ENCODE results near the gene TRIM39. TPM values are rescaled to one million over a fixed set of nuclear protein-coding genes. Genes with fewer than 3 reads are reported as not detected.

TRIM39 gene
- total and polyA plus RNA-seq, 2 of the 13 experiments (the other 11 are each of a cell fraction or from before 2014, with no cell fraction given): 7.7 to 14.6 TPM

- no peak overlapping the region for H3K9ac ChIP-seq (ENCODE audit: insufficient read depth, low read depth, low read length)
- no peaks in the 10 kb centered on the region for H3K9me3 ChIP-seq (ENCODE audit: low read length)
- no peaks in the 10 kb centered on the region for H3K79me2 ChIP-seq (ENCODE audit: insufficient read depth, low read length)
- H4K20me1 ChIP-seq (ENCODE audit: insufficient read depth, low read length): no peaks in the 10 kb centered on the region
- H3K27ac ChIP-seq (ENCODE audit: extremely low read length, insufficient read depth, low read length): no peak overlapping the region
- no TSS peak for BruUV-seq (replicated peaks)
- CTCF ChIA-PET (ENCODE audit: low intra/inter-chr PET ratio, low total read pairs): interaction anchor here (1.4 to 2.4 kb wide), 2 partner anchors 39 to 96 kb away, joined by 5 to 29 read pairs; no protein-coding TSS in a partner anchor
- intact Hi-C loops (cut with micrococcal nuclease; ENCODE audit: unreplicated experiment) (loop anchor here (1.0 to 5.0 kb wide), 2 partner anchors 39 to 121 kb away; no protein-coding TSS in a partner anchor), in situ Hi-C loops (cut with HindIII; ENCODE audit: extremely low pct_ligation_motif_present, low pct_unique_long_range_greater_than_20kb) (no loop called here)
- no peaks in the 10 kb centered on the region for H3K36me3 ChIP-seq (replicated peaks in 1 of 2; ENCODE audit: control insufficient read depth in 1 of 2, insufficient read depth in 2 of 2, low read length in 2 of 2)
- POLR2A ChIA-PET: no interaction called here
- H3K4me2 ChIP-seq (ENCODE audit: low read depth, low read length): peak overlapping the region; percentile 65
- FAIRE-seq (peak; percentile 4), ATAC-seq (peak; percentile 84), DNase-seq (ENCODE audit: low spot score) (peak; percentile 60)
- no peaks in the 10 kb centered on the region for H3K4me1 ChIP-seq (ENCODE audit: insufficient read depth, low read length)
- peak overlapping the region in 1 of 3 experiments; percentile 42; a peak in 1 of 6 replicates for H3K4me3 ChIP-seq (replicated peaks in 1 of 3; ENCODE audit: insufficient read depth in 1 of 3, low read depth in 2 of 3, low read length in 3 of 3)
- 38% methylated on average over 40 of the region's 40 CpGs for WGBS (ENCODE audit: low lambda C conversion rate)
- H2AFZ ChIP-seq (ENCODE audit: low read length): no peak overlapping the region
- H3K27me3 ChIP-seq (ENCODE audit: control insufficient read depth in 1 of 2, insufficient read depth in 2 of 2, low read length in 2 of 2): peaks cover 6 to 52% of the 10 kb centered on the region in 2 experiments; a peak in 4 of 5 replicates
- TF ChIP-seq ZNF142 (CRISPR knock-in tag; IDR thresholded peaks at IDR 0.05): no peak
- TF ChIP-seq ZNF589 (CRISPR knock-in tag; conservative IDR thresholded peaks at IDR 0.05): no peak
- TF ChIP-seq MEIS1 (CRISPR knock-in tag; IDR thresholded peaks at IDR 0.05; ENCODE audit: borderline replicate concordance): 0 out of 2 replicates have a peak, but pooled peaks have one; percentile 38
- 0 out of 2 replicates have a peak, but pooled peaks have one; percentile 22 for TF ChIP-seq SP4 (CRISPR knock-in tag; IDR thresholded peaks at IDR 0.05)
- 0 out of 2 replicates have a peak, but pooled peaks have one; percentile 35 for TF ChIP-seq RAD21 (CRISPR knock-in tag; IDR thresholded peaks at IDR 0.05)
- TF ChIP-seq ZNF274 (CRISPR knock-in tag; IDR thresholded peaks at IDR 0.05): no peak
- no peak for TF ChIP-seq ZNF709 (CRISPR knock-in tag; IDR thresholded peaks at IDR 0.05)
- TF ChIP-seq ZNF530 (CRISPR knock-in tag; IDR thresholded peaks at IDR 0.05; ENCODE audit: low read depth): no peak
- TF ChIP-seq SNRNP70 (IDR thresholded peaks at IDR 0.05; ENCODE audit: low read depth, low read length): no peak
- no peak for TF ChIP-seq ZNF180 (CRISPR knock-in tag; IDR thresholded peaks at IDR 0.05; ENCODE audit: borderline replicate concordance, low read depth)
- no peak for TF ChIP-seq ZNF878 (CRISPR knock-in tag; IDR thresholded peaks at IDR 0.05)
- TF ChIP-seq, protein P1, sequence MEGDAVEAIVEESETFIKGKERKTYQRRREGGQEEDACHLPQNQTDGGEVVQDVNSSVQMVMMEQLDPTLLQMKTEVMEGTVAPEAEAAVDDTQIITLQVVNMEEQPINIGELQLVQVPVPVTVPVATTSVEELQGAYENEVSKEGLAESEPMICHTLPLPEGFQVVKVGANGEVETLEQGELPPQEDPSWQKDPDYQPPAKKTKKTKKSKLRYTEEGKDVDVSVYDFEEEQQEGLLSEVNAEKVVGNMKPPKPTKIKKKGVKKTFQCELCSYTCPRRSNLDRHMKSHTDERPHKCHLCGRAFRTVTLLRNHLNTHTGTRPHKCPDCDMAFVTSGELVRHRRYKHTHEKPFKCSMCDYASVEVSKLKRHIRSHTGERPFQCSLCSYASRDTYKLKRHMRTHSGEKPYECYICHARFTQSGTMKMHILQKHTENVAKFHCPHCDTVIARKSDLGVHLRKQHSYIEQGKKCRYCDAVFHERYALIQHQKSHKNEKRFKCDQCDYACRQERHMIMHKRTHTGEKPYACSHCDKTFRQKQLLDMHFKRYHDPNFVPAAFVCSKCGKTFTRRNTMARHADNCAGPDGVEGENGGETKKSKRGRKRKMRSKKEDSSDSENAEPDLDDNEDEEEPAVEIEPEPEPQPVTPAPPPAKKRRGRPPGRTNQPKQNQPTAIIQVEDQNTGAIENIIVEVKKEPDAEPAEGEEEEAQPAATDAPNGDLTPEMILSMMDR (CRISPR knock-in tag; IDR thresholded peaks at IDR 0.05): peak; percentile 64
- TF ChIP-seq, protein P2, sequence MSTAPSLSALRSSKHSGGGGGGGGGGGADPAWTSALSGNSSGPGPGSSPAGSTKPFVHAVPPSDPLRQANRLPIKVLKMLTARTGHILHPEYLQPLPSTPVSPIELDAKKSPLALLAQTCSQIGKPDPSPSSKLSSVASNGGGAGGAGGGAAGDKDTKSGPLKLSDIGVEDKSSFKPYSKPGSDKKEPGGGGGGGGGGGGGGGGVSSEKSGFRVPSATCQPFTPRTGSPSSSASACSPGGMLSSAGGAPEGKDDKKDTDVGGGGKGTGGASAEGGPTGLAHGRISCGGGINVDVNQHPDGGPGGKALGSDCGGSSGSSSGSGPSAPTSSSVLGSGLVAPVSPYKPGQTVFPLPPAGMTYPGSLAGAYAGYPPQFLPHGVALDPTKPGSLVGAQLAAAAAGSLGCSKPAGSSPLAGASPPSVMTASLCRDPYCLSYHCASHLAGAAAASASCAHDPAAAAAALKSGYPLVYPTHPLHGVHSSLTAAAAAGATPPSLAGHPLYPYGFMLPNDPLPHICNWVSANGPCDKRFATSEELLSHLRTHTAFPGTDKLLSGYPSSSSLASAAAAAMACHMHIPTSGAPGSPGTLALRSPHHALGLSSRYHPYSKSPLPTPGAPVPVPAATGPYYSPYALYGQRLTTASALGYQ (CRISPR knock-in tag; IDR thresholded peaks at IDR 0.05): no peak
These were observed 31.2 kb downstream of the TRIM39 start for GRCh38 chr6:30357678-30358540.
